Measurements from ENCODE around the gene SP2. TPM values are rescaled to one million over a fixed set of nuclear protein-coding genes. Genes with fewer than 3 reads are reported as not detected.
A peak's percentile ranks its signal among the peaks of the same experiment; 100 is the strongest.

SP2 gene
- polyA plus RNA-seq, 3 donors: 3.1 to 26.7 (median 6.8) TPM

- Histone ChIP-seq H3K27ac (ENCODE audit: low read depth in 1 of 2, low read length in 2 of 2) (peak overlapping the region; percentile 59 to 79), H3K4me1 (ENCODE audit: control insufficient read depth in 1 of 2, insufficient read depth in 2 of 2, low read length in 2 of 2) (peaks cover 56 to 75% of the 10 kb centered on the region in 2 donors), H3K9me3 (replicated peaks in 1 of 2; ENCODE audit: control insufficient read depth in 1 of 2, insufficient read depth in 1 of 2, low read length in 2 of 2) (no peaks in the 10 kb centered on the region), H3K9ac (ENCODE audit: insufficient read depth, low read length, poor library complexity, severe bottlenecking) (peak overlapping the region; percentile 19), H4K20me1 (ENCODE audit: insufficient read depth, low read length) (no peaks in the 10 kb centered on the region), H3K36me3 (replicated peaks in 1 of 2; ENCODE audit: control insufficient read depth in 1 of 2, insufficient read depth in 2 of 2, low read length in 2 of 2) (peaks cover 5 to 13% of the 10 kb centered on the region in 2 donors), H3K79me2 (ENCODE audit: insufficient read depth, low read length) (peaks cover 8% of the 10 kb centered on the region), H3K4me3 (replicated peaks in 1 of 3; ENCODE audit: low read depth in 2 of 3, low read length in 3 of 3) (peak overlapping the region in 1 of 3 experiments; percentile 32), H3K27me3 (ENCODE audit: control insufficient read depth in 2 of 2, insufficient read depth in 2 of 2, low read length in 2 of 2) (no peaks in the 10 kb centered on the region), H3K4me2 (replicated peaks; ENCODE audit: extremely low read depth, low read length, poor library complexity, severe bottlenecking) (peak overlapping the region; percentile 32), H2AFZ (ENCODE audit: insufficient read depth, low read depth, low read length, poor library complexity, severe bottlenecking) (peak overlapping the region; percentile 44)
- Mint-ChIP-seq H3K4me1 (peaks cover 69% of the 10 kb centered on the region), H3K36me3 (peaks cover 20 to 31% of the 10 kb centered on the region in 2 donors), H3K27ac (peak overlapping the region; percentile 58 to 90 (median 76)), H3K27me3 (ENCODE audit: low read depth in 3 of 3) (peaks cover 0 to 2% (median 0%) of the 10 kb centered on the region in 3 donors), H3K9me3 (peaks cover 0 to 5% (median 1%) of the 10 kb centered on the region in 7 donors), H3K4me3 (peak overlapping the region; percentile 24 to 55)
- intact Hi-C loops (cut with micrococcal nuclease): loop anchor here in 1 of 2 donors (10.0 kb wide), 1 partner anchor 51 kb away; the partner anchor contains the start of gene SP2
- 95% methylated on average over 6 of the region's 10 CpGs for WGBS (ENCODE audit: insufficient coverage)
- TF ChIP-seq CTCF (IDR thresholded peaks at IDR 0.05): no peak
- DNase-seq: peak; percentile 49 to 77 (median 59)
Measured at GRCh38 chr17:47945529-47946508, 49.8 kb downstream of the SP2 start.

DNA sequence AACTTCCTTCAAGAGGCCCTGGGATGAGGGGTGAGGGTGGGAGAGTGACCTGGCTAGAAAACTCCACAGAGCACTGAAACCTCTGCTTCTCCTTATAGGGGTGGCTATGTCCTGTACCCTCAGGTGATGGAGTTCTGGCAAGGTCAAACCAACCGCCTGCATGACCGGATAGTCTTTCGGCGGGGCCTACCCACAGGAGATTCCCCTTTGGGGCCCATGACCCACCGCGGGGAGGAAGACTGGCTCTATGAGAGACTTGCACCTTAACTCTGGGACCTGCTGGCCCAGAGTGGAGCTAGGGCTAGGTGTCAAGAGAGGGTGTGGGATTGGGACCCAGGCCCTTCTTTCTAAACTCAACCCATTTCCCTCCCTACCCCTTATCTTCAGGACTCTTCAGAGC, 50.5 kb downstream of the SP2 start:
- DNase-seq: no peak
- Mint-ChIP-seq H3K36me3 (peaks cover 20 to 31% of the 10 kb centered on the region in 2 donors), H3K27me3 (ENCODE audit: low read depth in 3 of 3) (peaks cover 0 to 1% (median 0%) of the 10 kb centered on the region in 3 donors), H3K4me1 (peaks cover 70% of the 10 kb centered on the region), H3K4me3 (no peak overlapping the region), H3K27ac (peak overlapping the region; percentile 58 to 90 (median 76)), H3K9me3 (peaks cover 0 to 2% (median 0%) of the 10 kb centered on the region in 7 donors)
- Histone ChIP-seq H3K9ac (ENCODE audit: insufficient read depth, low read length, poor library complexity, severe bottlenecking) (no peak overlapping the region), H3K79me2 (ENCODE audit: insufficient read depth, low read length) (peaks cover 8% of the 10 kb centered on the region), H3K4me2 (replicated peaks; ENCODE audit: extremely low read depth, low read length, poor library complexity, severe bottlenecking) (peak overlapping the region; percentile 19), H2AFZ (ENCODE audit: insufficient read depth, low read depth, low read length, poor library complexity, severe bottlenecking) (no peak overlapping the region), H3K27ac (ENCODE audit: low read depth in 1 of 2, low read length in 2 of 2) (peak overlapping the region; percentile 59 to 79), H3K9me3 (replicated peaks in 1 of 2; ENCODE audit: control insufficient read depth in 1 of 2, insufficient read depth in 1 of 2, low read length in 2 of 2) (no peaks in the 10 kb centered on the region), H4K20me1 (ENCODE audit: insufficient read depth, low read length) (no peaks in the 10 kb centered on the region), H3K4me1 (ENCODE audit: control insufficient read depth in 1 of 2, insufficient read depth in 2 of 2, low read length in 2 of 2) (peaks cover 57 to 74% of the 10 kb centered on the region in 2 donors), H3K4me3 (replicated peaks in 1 of 3; ENCODE audit: low read depth in 2 of 3, low read length in 3 of 3) (peak overlapping the region in 1 of 3 experiments; percentile 32), H3K36me3 (replicated peaks in 1 of 2; ENCODE audit: control insufficient read depth in 1 of 2, insufficient read depth in 2 of 2, low read length in 2 of 2) (peaks cover 5 to 13% of the 10 kb centered on the region in 2 donors), H3K27me3 (ENCODE audit: control insufficient read depth in 2 of 2, insufficient read depth in 2 of 2, low read length in 2 of 2) (no peaks in the 10 kb centered on the region)
- no peak for TF ChIP-seq CTCF (IDR thresholded peaks at IDR 0.05)
- WGBS (ENCODE audit: insufficient coverage): 97% methylated on average over 4 of the region's 6 CpGs
- intact Hi-C loops (cut with micrococcal nuclease): loop anchor here in 1 of 2 donors (10.0 kb wide), 1 partner anchor 52 kb away; the partner anchor contains the start of gene SP2
